Endothelial cell of umbilical vein (primary cell): ENCODE measurements around the gene DGKB.

Experiments
- EZH2 ChIP-seq: IDR thresholded peaks from 2 replicates; pipeline ENCODE4 v1.6.1; 2012; ENCODE audit warnings: borderline replicate concordance, low read depth, mild to moderate bottlenecking, moderate library complexity, low read length, inconsistent platforms; ENCODE audit not compliant: severe bottlenecking
- POLR2A ChIP-seq: IDR thresholded peaks from 2 replicates; pipeline ENCODE4 v1.6.1; 2012; ENCODE audit warnings: low read depth, mild to moderate bottlenecking, control low read depth, low read length
- POLR2AphosphoS5 ChIP-seq: IDR thresholded peaks from 2 replicates; pipeline ENCODE4 v1.6.1; 2012; ENCODE audit warnings: low read depth, mild to moderate bottlenecking, control low read depth, low read length, moderate library complexity; ENCODE audit not compliant: insufficient read depth
- TF ChIP-seq, protein P1 (sequence below), 2 donors: IDR thresholded peaks; 1 replicate in 1 of 2; 2 replicates in 1 of 2; pipeline ENCODE4 v1.5.1; 2011; ENCODE audit warnings: low read length in 2 of 2, mild to moderate bottlenecking in 2 of 2, moderate library complexity in 2 of 2, control low read depth in 1 of 2, inconsistent platforms in 1 of 2, low read depth in 1 of 2; ENCODE audit not compliant: insufficient read depth in 1 of 2; ENCODE audit errors: extremely low read depth in 1 of 2
- TF ChIP-seq, protein P2 (sequence below): IDR thresholded peaks from 2 replicates; pipeline ENCODE4 v1.6.1; 2011; ENCODE audit not compliant: insufficient read depth, insufficient read length

DNA sequence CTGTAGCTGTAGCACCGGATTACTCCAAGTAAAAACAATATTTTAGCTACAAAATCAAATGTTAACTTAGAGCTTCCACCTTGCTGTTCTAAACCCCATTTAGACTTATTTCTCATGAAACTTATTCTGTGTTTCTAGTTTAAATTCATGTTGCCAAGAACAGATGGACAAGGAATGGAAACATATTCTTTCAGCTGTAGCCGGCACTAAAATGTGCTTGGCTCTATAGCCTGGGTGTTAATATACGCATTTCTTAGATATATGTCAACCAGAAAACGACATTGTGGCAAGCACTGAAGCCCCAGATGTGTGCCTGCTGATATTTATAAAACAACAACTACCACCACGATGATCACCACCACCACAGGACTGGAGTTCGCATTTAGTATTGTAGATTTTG lies 722.8 kb downstream of the DGKB start:
- TF ChIP-seq EZH2 (no peak), POLR2A (no peak), POLR2AphosphoS5 (no peak)
- TF ChIP-seq, protein P1, sequence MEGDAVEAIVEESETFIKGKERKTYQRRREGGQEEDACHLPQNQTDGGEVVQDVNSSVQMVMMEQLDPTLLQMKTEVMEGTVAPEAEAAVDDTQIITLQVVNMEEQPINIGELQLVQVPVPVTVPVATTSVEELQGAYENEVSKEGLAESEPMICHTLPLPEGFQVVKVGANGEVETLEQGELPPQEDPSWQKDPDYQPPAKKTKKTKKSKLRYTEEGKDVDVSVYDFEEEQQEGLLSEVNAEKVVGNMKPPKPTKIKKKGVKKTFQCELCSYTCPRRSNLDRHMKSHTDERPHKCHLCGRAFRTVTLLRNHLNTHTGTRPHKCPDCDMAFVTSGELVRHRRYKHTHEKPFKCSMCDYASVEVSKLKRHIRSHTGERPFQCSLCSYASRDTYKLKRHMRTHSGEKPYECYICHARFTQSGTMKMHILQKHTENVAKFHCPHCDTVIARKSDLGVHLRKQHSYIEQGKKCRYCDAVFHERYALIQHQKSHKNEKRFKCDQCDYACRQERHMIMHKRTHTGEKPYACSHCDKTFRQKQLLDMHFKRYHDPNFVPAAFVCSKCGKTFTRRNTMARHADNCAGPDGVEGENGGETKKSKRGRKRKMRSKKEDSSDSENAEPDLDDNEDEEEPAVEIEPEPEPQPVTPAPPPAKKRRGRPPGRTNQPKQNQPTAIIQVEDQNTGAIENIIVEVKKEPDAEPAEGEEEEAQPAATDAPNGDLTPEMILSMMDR (IDR thresholded peaks at IDR 0.05; ENCODE audit: extremely low read depth in 1 of 2, insufficient read depth in 1 of 2, low read depth in 1 of 2, low read length in 2 of 2), result no peak
- TF ChIP-seq, protein P2, sequence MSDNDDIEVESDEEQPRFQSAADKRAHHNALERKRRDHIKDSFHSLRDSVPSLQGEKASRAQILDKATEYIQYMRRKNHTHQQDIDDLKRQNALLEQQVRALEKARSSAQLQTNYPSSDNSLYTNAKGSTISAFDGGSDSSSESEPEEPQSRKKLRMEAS, result no peak
